Adipocyte (in vitro differentiated cells): ENCODE results near the gene HYPK.
A peak's percentile ranks its signal among the peaks of the same experiment; 100 is the strongest.
"Not testable (repeated sequence)": the region's sequence is repeated elsewhere in the genome, so short reads cannot be mapped to it uniquely, and the experiment has no call there.

Experiments
- DNase-seq: peaks from one replicate; pipeline ENCODE4 v3.0.0-alpha.2; 2015; ENCODE audit warnings: low read depth
- H3K27me3 ChIP-seq: replicated peaks from 2 replicates; pipeline ENCODE4 v1.7.0; 2013; ENCODE audit warnings: mild to moderate bottlenecking, low read length, moderate library complexity; ENCODE audit not compliant: control insufficient read depth, insufficient read depth
- H3K36me3 ChIP-seq: 2 replicates; pipeline ENCODE4 v1.7.0; 2013; ENCODE audit warnings: low read length, mild to moderate bottlenecking, moderate library complexity; ENCODE audit not compliant: control insufficient read depth, insufficient read depth, severe bottlenecking
- H3K4me1 ChIP-seq: 2 replicates; pipeline ENCODE4 v1.7.0; 2013; ENCODE audit warnings: mild to moderate bottlenecking, low read length, moderate library complexity; ENCODE audit not compliant: control insufficient read depth, insufficient read depth
- H3K4me3 ChIP-seq: 2 replicates; pipeline ENCODE4 v1.7.0; 2013; ENCODE audit warnings: mild to moderate bottlenecking, low read length, moderate library complexity
- H3K9ac ChIP-seq: 2 replicates; pipeline ENCODE4 v1.7.0; 2013; ENCODE audit warnings: mild to moderate bottlenecking, low read length, moderate library complexity
- H3K9me3 ChIP-seq: 2 replicates; pipeline ENCODE4 v1.7.0; 2013; ENCODE audit warnings: mild to moderate bottlenecking, low read length, moderate library complexity; ENCODE audit not compliant: control insufficient read depth

HYPK gene

GRCh38 chr15:43796566-43796965 lies 3.8 kb upstream of the HYPK start:
- DNase-seq, result no peak
- H3K9me3 ChIP-seq, result no peaks in the 10 kb centered on the region
- H3K4me1 ChIP-seq, result peaks cover 59% of the 10 kb centered on the region
- no peak overlapping the region for H3K9ac ChIP-seq
- H3K4me3 ChIP-seq, result no peak overlapping the region
- peaks cover 59% of the 10 kb centered on the region for H3K36me3 ChIP-seq
- no peaks in the 10 kb centered on the region for H3K27me3 ChIP-seq

DNA sequence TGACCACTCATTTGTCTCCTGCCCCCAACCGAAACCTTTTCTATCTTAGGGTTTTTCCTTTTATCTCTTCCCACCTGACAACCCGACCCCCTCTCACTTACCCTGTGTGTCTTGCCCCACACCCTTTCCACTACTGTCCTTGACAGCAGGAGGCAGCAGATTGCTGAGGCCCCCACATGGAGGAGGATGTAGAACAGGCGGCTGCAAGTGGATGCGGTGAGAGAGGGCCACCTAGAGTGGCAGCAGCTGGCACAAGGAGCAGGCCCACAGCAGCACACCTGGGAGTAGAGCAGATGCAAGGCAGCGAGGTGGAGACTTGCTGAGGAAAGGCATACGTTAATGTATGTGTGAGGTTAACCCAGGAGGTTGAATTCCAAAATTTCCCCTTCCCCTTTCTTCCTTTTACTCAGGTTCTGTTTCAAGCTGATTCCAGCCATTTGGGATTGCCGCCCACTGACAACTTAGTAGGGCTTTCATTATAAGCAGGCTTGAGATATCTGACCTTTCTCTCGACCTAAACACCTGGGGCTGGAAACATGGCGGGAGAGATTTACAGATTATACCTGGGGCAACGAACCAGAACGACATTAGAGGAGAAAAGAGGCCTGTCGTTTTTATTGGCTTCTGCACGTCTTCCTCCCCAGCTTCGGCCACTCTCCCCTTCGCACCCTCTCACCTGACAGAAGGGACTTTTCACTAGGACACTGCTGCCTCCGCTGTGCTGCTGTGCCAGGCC lies 1.0 kb upstream of the HYPK start:
- DNase-seq, result no peak
- no peak overlapping the region for H3K4me3 ChIP-seq
- H3K9me3 ChIP-seq, result no peaks in the 10 kb centered on the region
- peak overlapping the region; percentile 97 for H3K9ac ChIP-seq
- H3K36me3 ChIP-seq, result peaks cover 54% of the 10 kb centered on the region
- no peaks in the 10 kb centered on the region for H3K27me3 ChIP-seq
- peaks cover 49% of the 10 kb centered on the region for H3K4me1 ChIP-seq

DNA sequence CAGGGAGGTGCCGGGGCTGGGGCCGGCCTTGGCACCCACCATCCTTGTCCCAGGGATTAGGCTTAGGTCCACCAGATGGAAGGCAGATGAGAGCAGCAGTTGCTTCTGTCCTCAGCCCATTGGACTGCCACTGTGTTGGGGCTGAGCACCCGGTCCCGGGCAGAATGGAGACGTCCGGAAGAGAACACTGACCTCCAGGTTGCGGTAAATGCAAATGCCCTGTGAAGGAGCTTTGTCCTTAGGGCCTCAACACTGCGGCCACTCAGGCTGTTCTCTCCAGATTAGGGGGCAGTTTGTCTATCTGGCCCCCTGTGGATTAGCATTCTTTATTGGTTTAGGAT lies 484 bp upstream of the HYPK start, which contains the start of gene SERINC4:
SERINC4 (minus strand) TSS at position 276 of the 341 bp plus-strand sequence; CDS start at position 42, 234 bp downstream.
- peaks cover 54% of the 10 kb centered on the region for H3K36me3 ChIP-seq
- no peaks in the 10 kb centered on the region for H3K9me3 ChIP-seq
- no peaks in the 10 kb centered on the region for H3K27me3 ChIP-seq
- peak within 1 kb of the TSS; percentile 96 for H3K4me3 ChIP-seq
- peaks cover 44% of the 10 kb centered on the region for H3K4me1 ChIP-seq
- DNase-seq, result no peak
- peak within 1 kb of the TSS; percentile 97 for H3K9ac ChIP-seq

GRCh38 chr15:43802676-43803075 lies 2.3 kb downstream of the HYPK start:
- not testable (repeated sequence) for DNase-seq, H3K9ac ChIP-seq, H3K4me3 ChIP-seq, H3K9me3 ChIP-seq, H3K27me3 ChIP-seq
- peaks cover 57% of the 10 kb centered on the region for H3K36me3 ChIP-seq
- peaks cover 17% of the 10 kb centered on the region for H3K4me1 ChIP-seq

DNA sequence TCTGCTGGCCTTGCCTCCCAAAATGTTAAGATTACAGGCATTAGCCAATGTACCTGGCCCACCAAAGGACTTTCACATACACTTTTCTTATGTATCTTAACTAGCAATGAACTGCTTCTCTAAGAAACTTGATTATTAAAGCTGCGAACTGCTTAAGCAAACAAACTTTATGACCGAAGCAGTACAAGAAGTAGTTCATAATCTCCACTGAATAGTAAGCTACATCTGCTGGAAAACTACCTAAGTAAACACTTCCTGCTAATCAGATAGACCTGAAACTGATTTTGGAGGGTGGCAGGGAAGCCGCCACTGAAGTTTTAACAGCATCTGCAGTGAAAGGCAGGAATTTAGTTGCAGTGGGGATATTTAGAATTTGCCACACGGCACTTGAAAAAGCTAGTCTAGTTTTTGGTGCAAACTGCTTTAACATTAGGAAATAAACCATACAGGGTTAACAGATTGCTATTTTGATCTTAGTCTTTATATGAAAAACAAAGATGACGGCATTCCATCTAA lies 8.1 kb downstream of the HYPK start:
- no peaks in the 10 kb centered on the region for H3K27me3 ChIP-seq
- no peak for DNase-seq
- H3K4me3 ChIP-seq, result no peak overlapping the region
- H3K9me3 ChIP-seq, result no peaks in the 10 kb centered on the region
- no peak overlapping the region for H3K9ac ChIP-seq
- no peaks in the 10 kb centered on the region for H3K4me1 ChIP-seq
- H3K36me3 ChIP-seq, result peaks cover 92% of the 10 kb centered on the region

GRCh38 chr15:43808960-43809678 lies 8.7 kb downstream of the HYPK start:
- Histone ChIP-seq H3K4me1 (no peaks in the 10 kb centered on the region), H3K36me3 (peaks cover 96% of the 10 kb centered on the region), H3K9me3 (no peaks in the 10 kb centered on the region), H3K27me3 (no peaks in the 10 kb centered on the region), H3K4me3 (no peak overlapping the region), H3K9ac (no peak overlapping the region)
- no peak for DNase-seq

DNA sequence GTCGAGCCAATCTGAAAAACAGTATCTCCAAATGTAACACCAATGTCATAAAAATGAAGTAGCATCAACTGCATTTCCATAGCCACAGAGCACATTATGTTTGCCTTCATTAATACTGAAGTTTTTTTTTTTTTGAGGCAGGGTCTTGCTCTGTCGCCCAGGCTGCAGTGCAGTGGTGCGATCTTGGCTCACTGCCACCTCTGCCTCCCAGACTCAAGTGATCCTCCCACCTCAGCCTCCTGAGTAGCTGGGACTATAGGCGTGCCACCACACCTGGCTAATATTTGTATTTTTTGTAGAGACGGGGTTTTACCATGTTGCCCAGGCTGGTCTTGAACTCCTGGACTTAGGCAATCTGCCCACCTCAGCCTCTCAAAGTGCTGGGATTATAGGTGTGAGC lies 14.7 kb downstream of the HYPK start:
- H3K27me3 ChIP-seq, H3K9me3 ChIP-seq, H3K4me3 ChIP-seq, H3K9ac ChIP-seq, DNase-seq, H3K4me1 ChIP-seq: not testable (repeated sequence)
- H3K36me3 ChIP-seq, result peaks cover 68% of the 10 kb centered on the region

GRCh38 chr15:43821505-43821904 lies 21.1 kb downstream of the HYPK start:
- Histone ChIP-seq H3K9ac (no peak overlapping the region), H3K27me3 (no peaks in the 10 kb centered on the region), H3K4me3 (no peak overlapping the region), H3K4me1 (peaks cover 16% of the 10 kb centered on the region), H3K9me3 (no peaks in the 10 kb centered on the region), H3K36me3 (peaks cover 13% of the 10 kb centered on the region)
- DNase-seq, result no peak

- Histone ChIP-seq H3K36me3 (no peaks in the 10 kb centered on the region), H3K27me3 (no peaks in the 10 kb centered on the region), H3K9ac (peak within 1 kb of the TSS; percentile 98), H3K4me3 (peak within 1 kb of the TSS; percentile 95), H3K4me1 (peaks cover 26% of the 10 kb centered on the region), H3K9me3 (no peaks in the 10 kb centered on the region)
- peak; percentile 99 for DNase-seq
Measured at GRCh38 chr15:43824302-43825246, 24.2 kb downstream of the HYPK start, which contains the start of gene MFAP1. Gene MFAP1 (minus strand): TSS chr15:43824690. CDS start chr15:43824569, 121 bp downstream.

- not testable (repeated sequence) for H3K4me3 ChIP-seq, H3K27me3 ChIP-seq, H3K9me3 ChIP-seq, H3K9ac ChIP-seq, DNase-seq, H3K36me3 ChIP-seq
- H3K4me1 ChIP-seq, result peaks cover 26% of the 10 kb centered on the region
Measured at GRCh38 chr15:43825305-43825704, 24.9 kb downstream of the HYPK start.
